ENCODE measurements around the gene PTPRZ1.

PTPRZ1 gene

DNA sequence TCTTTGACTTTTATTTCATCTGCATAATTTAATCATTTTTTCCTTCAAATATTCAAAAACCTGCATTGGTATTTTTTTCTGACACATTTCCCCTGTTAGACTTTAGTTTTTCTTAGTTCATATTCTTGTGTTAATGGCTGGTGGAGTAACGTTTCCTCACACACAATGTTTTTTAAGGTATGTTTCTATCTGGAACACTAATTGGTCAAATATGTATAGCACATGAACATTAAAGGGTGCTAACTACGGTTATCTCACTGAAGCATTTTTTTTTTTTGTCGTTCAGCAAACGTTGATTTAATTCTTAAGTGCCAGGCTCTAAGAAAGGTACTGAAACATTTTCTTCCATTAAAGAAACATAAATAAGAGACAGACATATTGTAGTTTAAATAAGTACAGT, 87.7 kb downstream of the PTPRZ1 start:
- DNase-seq, result no peak

DNA sequence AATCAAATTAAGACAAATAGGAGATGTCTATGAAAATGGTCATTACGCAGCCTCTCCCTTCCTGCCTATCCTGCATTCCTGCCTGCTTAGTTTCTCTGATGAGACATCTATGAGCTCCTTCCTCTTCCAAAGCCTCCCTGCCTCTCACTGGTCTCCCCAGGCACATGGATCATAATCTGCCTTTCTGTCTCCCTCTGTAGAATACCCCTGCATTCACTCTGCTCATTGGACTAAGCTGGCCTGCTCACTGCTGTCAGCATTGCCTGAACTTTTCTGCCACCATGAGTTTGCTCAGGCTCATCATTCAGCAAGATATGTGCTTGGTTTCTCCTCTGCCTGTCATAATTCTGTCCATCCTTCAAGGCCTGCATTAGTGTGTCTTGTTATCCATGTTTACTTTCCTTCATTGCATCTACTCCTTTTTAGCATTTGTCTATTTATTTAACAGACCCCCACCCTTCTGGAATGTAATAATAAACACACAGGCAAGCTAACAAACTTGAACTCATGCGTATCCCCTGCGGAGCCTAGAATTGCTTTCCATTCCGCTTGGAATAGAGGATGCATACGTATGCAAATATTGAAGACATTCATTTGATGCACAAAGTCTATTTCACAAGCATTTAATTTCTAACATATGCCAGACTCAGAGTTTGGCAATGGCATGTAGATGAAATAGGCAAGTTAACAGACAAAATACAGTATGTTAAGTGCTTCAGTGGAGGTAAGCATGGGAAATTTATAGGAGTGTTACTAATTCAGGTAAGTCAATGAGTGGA, 88.3 kb downstream of the PTPRZ1 start:
- no peak for DNase-seq

DNA sequence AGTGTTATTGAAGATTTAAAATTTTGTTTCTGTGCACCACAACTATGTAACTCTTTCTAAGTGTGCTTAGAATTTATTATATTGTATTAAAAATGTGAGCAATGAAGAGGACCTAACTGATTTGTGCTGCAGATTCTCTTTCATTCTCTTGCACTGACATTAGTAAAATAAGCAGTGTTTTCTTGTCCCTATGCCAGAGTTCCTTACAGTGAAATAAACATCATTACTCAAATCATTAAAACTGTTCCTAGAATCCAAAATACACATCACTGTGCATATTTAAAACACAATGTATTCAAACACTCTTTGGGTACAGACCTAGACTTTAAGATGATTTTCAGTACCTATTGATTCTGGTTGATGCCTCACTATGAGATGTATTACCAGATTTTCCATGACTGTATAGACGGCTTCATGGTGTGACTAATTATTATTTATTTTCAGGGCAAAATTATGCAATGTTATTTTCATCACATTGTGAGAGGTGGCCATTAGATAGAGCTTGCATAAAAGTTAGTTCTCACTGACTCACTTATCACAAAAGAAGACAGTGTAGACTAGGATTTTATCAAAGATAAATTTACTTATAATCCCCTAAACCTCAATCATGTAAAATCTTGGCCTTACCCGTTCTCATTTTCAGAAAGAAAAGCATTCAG, 93.4 kb downstream of the PTPRZ1 start:
- DNase-seq, result no peak

DNA sequence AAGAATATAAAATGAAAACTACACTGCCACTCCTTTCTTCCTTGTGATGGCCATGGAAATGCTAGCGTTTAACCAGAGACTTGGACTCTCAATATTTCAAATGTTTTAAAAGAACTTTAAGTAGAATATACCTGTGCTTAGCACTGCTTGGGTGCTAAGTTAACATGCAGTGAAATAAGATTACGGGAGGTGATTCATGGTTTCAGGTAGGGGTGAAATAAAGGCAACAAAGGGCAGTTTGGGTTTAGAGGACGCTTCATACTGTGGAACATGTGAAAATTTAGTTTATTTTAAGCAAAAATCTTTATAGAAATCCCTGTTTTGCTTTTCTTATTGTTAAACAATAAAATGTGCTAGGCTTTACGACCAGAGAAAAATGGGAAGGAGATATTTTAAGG, 94.0 kb downstream of the PTPRZ1 start:
- DNase-seq, result no peak

DNA sequence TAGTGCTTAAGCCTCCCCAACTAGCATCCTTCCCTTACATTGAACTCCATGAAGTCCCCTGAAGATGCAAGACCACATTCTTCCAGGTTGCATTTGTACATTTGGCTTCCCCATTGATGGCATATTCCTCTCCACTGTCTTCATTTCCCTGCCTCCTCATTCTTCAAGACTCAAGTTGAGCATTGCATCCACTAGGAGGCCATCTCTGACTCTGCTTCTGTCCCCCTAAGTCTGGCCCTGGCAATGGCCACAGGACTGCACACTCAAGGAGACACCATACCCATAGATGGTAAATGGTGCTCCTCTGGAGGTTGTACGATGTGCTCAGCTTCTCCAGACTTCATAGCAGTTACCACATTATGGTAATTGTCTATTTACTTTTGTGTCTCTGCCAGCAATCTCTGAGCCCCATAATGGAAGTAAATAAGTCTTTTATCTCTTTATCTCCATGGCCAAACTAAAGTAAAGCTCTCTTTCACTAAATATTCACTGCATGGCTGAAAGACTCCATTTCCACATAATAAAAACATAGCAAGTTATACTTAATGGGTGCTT, 112.6 kb downstream of the PTPRZ1 start:
- DNase-seq, result no peak

DNA sequence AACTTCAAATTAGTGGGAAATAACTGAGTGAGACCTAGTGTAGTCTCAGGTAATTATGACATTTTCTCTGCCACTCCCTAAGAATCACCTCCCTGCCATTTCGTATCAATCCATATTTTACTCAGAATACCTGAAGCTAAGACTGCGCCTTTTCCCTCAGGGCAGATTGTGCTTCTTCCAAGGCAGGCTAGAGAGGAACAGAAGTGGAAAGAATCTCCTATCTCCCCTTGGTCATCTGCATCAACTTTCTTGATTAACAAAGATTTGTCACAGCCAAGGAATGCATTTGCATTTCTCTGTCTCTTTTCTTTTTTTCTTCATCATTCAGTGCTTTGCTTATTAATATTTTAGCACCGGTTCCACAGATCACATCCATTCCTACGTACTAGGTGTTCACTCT, 119.1 kb downstream of the PTPRZ1 start:
- no peak for DNase-seq

DNA sequence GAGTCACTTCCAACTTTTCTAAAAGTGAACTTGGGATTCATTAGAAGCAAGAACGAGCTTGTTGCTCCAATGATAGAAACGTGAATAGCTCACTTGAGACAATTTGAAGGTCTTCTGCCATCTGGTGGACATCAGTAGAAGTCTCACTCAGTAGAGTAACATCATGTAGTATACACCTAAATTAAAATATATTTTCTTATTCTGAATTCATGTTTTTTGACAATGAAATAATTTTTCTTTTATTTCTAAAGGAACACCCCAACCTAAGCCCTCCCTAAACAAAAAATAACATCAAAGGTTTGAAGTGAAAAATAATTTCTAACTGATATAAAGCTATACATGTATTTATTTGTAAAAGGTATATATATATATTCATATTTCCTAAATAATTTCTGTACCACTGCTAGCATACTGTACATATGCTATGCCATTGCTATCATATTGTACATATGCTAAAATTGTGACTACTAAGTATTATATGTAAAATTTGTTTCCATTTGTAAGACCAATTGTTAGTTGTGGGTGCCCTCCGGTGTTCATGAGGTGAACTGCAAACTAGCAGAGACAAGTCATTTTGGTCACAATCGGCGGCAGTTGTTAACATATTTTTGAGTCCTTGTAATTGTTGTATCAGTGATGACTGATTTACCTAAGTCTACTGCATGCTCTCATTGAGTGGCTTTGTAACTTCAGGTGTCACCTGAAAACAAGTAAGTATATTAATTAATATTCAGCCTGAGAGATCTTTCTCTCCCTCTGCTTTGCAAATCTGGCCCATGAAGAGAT, 121.9 kb downstream of the PTPRZ1 start:
- DNase-seq, result peak; percentile 30

DNA sequence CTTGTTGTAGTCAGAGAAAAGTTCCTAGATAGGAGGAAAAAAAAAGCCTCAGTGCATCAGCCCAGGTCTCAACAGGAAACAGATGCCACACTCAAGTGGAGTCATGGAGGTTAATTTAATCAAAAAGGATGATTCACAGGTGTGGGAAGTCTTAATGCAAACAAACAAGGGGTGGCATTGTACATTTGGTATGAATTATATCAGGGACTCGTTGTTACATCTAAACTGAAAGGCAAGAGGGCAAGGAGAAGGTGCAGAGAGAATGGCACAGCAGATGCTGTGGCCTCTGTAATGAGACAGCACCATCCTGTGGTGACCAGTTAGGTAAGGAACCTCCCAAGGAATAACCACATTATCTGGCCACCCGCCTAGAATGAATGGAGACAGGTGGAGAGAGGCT, 133.7 kb downstream of the PTPRZ1 start:
- DNase-seq, result no peak

DNA sequence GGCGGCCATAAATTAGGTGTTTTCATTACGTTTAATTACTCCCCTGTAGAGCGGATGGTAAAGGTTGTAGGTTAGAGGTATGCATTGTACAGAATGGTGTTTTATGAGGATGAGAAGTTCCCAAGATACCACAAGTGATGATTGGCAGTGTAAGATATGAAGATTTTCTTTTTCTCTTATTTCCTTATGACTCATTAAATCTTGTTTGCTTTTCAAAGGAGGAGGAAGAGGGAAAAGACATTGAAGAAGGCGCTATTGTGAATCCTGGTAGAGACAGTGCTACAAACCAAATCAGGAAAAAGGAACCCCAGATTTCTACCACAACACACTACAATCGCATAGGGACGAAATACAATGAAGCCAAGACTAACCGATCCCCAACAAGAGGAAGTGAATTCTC, 137.2 kb downstream of the PTPRZ1 start:
- no peak for DNase-seq

DNA sequence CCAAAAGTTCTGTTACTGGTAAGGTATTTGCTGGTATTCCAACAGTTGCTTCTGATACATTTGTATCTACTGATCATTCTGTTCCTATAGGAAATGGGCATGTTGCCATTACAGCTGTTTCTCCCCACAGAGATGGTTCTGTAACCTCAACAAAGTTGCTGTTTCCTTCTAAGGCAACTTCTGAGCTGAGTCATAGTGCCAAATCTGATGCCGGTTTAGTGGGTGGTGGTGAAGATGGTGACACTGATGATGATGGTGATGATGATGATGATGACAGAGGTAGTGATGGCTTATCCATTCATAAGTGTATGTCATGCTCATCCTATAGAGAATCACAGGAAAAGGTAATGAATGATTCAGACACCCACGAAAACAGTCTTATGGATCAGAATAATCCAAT, 140.1 kb downstream of the PTPRZ1 start:
- DNase-seq, result no peak

DNA sequence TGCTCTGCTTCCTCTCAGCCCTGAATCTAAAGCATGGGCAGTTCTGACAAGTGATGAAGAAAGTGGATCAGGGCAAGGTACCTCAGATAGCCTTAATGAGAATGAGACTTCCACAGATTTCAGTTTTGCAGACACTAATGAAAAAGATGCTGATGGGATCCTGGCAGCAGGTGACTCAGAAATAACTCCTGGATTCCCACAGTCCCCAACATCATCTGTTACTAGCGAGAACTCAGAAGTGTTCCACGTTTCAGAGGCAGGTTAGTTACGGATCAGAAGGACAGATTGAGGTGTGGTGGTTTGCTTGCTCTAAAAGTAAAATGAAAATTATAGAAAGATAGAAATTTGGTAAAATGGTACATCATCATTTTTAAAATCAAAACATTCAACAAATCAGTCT, 140.7 kb downstream of the PTPRZ1 start:
- DNase-seq, result no peak

DNA sequence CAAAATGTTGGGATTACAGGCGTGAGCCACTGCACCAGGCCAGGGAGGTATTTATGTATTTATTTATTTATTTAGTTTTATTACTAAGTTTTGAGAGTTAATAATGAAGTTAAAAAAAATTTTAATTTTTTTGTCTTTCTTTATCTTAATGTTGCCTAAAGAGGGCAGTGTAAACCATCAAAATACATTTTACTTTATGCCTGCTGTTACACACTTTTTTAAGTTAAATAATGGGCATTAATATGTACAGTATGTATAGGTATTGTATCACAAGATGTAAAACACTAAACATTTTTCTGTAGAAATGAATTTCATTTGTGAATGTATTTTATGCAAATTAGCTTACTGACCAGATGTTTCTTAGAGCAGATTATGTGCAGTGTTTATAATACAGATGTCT, 141.7 kb downstream of the PTPRZ1 start:
- DNase-seq, result no peak

DNA sequence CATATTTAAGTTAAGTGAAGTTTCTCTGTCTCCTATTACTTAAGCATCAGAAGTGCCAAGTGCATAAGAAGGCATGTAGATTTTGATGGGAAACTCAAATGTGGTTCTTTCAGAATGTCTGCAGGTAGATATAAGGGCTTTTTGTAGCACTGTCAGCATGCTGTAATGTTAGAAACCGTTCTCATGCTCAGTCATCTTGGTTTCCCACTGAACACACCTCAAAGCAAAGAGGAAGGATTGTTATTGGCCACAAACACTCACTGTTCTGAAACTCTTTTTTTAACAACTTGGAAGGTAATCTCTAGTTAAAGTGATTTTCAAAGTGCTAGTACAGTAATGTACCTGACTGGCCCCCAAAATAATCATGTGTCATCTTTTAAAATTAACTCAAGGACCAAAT, 145.1 kb downstream of the PTPRZ1 start:
- no peak for DNase-seq

DNA sequence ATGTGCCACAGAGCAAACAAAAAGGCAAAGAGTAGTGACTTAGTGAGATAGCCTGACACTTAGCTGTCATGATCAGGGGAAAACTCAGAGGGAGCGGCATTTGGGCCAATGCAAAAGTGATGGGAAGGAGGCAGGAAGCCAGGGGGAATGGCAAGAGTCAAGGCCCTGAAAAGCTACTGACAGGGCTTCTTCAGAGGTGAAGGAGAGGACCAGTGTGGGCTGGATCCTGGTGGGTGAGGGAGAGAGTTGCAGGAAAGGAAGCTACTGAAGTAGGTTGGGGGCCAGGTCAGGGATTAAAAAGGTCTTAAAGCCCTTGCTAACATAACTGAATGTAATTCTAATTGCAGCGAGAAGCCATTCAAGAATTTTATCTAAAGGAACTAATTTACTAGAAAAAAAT, 154.1 kb downstream of the PTPRZ1 start:
- DNase-seq, result no peak

DNA sequence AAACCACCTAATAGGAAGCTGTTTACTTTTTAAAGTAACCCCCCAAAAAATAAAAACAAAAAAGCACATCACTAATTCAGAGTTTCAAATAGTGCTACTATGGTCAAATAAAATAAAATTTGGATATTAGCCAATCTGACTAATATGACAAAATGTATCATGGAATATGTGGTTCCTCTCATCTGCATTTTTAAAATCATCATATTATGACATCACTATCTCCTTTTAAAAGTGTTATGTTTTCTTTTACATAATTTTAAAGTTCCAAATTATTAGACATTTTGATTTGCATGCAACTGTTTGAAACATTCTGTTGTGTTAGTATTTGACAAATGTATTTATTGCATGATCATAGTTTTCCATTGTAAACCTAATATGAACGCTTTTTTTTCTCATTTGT, 160.7 kb downstream of the PTPRZ1 start:
- no peak for DNase-seq

DNA sequence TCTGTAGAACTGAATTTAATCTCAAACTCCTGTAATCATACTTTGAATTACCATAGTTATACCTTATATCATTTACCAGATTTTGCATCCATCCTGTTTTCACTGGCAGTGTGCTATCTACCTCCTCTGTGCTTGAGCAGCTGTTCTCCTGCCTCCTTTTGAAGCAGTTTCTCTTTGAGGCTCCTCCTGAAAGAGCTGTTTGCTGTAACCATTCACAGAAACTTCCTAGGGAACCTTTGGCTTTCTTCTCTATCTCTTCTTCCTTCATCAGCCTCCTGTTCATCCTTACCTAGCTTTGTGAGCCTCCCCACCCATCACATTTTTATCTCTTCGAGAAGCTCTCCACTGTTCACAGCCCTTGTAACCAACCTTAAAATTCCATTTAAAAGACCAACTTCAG, 162.9 kb downstream of the PTPRZ1 start:
- DNase-seq, result no peak

DNA sequence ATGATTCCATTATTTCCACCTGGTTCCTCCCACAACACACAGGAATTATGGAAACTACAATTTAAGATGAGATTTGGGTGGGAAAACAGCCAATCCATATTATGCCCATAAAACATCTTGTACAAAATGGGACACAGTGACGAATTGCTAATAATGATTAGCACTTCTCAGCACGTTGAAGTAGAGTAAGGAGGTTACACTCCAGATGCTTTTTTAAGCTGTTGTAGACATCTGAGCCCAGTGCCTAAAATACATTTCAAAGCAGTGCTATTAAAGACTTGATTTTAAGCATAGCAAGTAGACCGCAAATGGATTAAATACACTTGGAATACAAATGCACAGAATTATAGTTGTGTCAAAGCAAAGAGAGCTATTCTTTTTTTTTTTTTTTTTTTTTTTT, 165.2 kb downstream of the PTPRZ1 start:
- DNase-seq, result no peak

DNA sequence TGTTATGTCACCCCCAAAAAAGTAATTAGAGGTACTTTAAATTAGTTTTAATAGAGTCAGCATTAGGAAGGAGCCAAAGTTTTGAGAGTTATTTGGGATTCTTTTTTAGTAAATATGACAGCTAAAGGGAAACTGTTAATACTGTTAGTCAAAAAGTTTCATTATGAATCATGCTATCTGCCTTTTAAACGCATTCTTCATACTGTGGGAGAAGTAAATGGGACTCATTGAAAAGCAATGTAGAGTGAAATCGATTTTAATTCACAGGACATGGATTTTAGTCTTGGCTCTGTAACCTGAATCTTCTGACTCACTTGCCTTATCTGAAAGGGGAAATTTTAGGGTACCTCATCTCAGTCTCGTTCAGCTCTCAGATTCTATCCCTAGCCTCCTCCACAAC, 165.9 kb downstream of the PTPRZ1 start:
- DNase-seq, result no peak

DNA sequence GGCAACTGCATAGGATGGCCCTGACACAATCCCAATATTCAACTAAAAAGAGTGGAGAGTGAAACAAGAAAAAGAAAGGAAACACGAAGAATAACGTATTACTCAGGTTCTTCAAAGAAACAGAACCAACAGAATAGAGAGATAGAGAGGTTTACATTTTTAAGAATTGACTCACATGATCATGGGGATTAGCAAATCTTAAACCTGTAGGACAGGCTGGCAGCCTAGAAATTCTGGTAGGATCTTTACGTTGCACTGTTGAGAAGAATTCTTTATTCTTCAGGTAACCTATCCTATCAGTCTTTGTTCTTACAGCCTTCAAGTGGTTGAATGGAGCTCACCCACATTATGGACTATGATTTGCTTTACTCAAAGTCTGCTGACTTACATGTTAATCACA, 167.2 kb downstream of the PTPRZ1 start:
- DNase-seq, result no peak

DNA sequence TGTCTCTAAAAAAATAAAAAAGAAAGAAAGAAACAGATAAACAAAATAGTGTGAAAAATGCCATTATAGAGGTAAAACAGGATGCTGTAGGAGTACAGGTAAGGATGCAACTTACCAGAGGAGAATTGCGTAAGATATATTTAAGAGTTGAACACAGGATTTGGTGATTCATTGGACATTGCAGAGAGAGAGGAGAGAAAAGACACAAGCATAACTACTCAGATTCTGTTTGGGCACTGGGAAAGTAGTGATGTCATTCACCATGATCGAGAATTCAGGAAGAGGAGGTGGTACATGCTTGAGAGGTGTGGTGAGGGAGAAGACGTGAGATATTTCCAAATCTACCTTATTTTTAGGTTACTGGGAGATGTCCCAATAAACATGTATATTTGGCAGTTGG, 173.4 kb downstream of the PTPRZ1 start:
- DNase-seq, result no peak

DNA sequence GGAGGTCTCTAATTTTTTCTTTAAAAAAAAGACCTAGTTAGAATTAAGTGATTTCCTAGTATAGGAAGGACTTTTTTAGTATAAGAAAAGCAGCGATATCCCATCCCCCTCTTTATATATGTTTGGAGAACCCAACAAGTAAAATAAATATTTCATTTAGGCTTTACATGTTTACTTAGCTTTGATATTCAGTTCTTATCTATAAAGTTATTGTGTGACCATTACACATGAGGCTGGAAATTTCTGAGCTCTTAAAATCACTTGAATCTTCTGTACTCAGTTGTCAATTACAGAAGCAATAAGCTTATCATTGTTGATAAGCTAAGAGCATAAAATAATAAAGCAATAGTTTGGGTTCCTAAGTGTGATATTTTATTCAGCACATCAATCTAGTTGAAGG, 181.4 kb downstream of the PTPRZ1 start:
- no peak for DNase-seq

DNA sequence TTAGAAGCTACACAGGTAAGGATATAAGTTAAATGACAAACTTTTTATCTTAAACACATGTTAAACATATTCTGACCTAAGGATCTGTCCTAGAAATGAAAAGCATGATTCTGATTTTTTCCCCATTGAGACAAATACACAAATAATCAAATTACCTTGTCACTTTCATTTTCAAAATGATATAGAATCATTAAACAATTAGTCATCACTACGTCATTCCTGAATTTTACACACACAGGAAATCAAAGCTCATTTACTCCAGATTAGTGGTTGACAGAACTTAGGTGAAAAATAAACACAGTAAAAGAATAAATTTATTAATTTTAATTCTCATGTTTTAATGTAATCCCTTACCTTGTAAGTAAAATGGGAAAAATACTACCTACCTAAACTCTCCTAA, 182.1 kb downstream of the PTPRZ1 start:
- DNase-seq, result no peak

DNA sequence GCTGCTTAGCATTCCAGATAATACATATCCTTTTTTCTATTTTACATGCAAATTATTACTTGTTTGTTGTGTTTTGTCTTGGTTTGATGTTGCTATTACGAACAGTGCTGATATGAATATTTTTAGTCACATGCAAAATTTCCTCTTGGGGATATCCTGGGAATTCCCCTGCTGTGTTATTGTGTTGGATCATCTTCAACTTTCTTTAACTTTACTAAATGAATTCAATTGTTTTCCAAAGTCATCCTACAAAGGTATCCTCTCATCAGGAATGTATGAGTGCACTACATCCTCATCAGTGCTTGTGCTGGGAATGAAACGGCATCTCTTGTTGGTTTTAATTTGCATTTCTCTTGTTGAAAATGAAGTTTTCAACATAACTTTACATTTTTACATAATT, 184.0 kb downstream of the PTPRZ1 start:
- no peak for DNase-seq

DNA sequence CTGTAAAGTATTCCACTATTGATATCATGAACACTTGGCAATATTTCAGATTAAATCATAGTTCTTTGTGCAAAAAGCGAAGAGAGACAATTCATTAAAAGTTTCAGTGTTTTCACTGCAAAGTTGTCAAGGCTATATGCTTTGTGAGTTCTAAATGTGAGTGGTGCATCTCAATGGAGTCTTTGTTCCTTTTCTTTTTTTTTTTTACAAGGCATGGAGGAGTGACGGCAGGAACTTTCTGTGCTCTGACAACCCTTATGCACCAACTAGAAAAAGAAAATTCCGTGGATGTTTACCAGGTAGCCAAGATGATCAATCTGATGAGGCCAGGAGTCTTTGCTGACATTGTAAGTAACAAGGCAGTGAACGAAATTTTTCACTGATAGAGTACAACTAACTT, 186.6 kb downstream of the PTPRZ1 start:
- no peak for DNase-seq
